ENCODE measurements around the gene RARG.

Gene RARG

DNA sequence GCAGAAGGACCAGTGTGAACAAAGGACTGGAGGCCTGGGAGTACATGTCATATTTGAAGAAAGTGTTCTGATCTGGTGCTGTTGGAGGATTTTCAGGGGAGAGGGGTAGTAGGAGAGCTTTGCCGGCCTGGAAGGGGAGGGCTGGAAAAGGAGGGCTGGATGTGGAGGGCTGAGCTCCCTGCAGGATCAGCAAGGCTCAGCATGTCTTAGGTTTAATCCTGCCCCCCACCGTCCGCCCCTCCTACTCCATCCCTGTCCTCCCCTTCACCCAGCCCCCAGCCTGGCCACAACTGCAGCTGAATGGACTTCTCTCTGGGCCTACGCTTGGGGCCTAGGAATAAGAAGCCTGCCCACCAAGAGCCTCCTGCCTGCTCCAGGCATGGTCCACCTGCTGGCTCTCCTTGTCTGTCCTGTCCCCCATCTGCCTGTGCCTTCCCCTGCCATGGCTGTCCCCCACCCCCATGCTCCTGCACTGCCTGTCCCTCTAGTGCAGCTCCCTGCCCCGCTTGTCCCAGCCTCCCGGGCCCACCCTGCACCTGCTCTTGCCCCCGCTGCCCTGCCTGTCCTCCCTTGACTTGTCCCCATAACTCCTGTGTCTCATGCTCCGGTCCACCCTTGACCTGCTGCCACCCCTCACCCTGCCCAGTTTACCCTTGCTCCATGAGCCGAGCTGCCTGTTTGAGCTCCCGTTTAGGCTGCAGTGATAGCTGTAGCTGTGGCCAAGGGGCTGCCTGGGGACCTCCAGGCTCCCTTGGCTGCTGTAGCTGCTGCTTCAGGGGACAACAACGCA lies 9.8 kb upstream of the RARG start:
- no peak for DNase-seq

DNA sequence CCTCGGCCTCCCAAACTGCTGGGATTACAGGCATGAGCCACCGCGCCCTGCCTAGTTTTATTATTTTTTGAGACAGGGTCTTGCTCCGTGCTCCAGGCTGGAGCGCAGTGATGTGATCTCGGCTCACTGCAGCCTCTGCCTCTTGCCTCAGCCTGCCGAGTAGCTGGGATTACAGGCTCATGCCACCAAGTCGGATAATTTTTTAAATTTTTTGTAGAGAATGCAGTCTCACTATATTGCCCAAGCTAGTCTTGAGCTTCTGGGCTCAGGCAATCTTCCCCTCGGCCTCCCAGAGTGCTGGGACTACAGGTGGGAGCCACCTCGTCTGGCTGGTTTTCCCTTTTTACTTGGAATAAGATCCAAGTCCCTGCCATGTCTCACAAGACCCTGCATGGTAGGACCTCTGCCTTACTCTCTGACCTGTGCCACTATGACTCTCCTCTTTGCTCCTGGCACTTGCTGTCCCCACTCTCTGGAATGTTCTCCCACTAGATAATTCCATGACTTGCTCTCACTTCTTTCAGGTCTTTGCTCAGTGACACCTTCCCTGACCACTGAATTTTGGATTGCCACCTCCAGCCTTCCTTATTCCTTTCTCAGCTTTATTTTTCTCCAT lies 7.7 kb upstream of the RARG start:
- no peak for DNase-seq

DNA sequence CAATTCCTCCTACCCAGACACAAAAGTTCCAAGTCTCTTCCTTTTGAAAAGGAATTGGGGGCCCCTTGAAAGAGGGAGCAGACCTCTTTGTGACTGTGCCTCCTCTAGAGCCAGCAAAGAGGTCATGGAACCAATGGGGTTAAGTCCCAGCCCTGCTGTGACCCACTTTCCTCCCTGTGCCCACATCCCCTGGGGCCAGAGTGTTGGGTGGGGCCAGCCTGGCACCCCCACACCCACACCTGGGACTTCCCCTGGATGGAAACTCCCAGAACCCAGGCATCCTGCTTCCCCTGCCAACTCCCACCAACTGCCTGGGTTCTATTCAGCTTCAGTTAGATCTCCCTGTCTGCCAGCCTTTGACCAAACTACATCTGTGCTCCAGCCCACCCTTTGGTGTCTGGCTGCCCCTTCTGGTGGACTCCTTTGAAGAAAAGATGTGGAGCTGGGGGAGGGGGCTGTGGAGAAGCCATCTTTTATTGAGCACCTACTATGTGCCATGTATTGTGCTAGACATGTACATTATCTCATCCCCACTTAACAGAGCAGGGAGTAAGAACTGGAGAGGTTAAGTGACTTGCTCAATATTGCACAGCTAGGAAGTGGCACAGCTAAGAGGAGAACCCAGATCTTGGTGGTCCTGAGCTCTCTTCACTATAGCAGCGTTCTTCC lies 4.6 kb upstream of the RARG start:
- DNase-seq = no peak

DNA sequence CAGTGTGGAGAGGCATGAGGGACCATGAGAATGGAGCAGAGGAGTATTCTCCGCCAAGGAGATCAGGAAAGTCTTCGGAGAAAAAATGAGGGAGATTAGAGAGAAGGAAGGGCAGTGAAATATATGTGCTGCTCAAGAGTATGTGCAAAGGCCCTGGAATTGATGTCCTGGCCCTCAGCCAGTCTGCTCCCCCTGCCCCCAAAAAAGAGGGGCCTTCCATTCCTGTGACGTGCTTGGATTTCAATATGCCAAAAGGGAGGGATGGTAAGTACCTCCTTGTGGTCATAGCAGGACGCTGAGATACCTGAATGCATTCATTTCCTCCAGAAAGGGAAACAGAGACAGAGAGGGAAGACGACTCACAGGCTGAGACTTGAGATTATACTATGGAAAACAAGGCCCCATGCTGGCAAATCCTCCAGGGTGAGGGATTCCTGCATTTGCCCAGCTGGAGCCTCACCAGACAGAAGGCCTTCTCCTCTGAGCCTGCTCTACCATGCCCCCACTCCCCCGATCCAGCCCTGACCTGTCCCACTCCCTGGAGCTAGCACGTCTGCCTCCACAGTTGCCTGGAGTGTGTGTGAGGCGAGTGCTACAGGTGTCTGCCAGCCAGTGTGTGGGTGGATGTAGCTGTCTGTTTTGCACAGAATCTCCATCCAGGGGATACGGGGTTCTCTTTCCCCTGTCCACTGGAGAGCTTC lies 3.9 kb upstream of the RARG start:
- no peak for DNase-seq

DNA sequence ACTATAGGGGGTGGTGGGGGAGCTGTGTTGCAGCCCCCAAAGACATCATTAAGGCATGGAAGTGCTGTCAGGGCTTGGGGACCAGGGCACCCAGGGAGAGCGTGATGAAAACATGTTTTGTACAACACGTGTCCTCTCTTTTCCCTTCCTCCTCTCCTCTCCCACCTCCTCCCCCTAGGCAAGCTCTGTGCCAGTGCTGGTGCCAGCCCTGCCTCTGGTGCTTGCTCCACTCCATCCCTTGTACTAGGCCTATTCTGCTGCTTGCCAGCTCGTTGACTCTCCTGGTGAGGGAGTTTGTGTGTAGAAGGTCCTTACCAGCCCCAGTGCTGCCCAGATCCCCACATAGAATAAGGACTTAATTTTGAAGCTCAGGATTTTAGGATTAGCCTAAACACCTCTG lies 3.2 kb upstream of the RARG start:
- DNase-seq = no peak

DNA sequence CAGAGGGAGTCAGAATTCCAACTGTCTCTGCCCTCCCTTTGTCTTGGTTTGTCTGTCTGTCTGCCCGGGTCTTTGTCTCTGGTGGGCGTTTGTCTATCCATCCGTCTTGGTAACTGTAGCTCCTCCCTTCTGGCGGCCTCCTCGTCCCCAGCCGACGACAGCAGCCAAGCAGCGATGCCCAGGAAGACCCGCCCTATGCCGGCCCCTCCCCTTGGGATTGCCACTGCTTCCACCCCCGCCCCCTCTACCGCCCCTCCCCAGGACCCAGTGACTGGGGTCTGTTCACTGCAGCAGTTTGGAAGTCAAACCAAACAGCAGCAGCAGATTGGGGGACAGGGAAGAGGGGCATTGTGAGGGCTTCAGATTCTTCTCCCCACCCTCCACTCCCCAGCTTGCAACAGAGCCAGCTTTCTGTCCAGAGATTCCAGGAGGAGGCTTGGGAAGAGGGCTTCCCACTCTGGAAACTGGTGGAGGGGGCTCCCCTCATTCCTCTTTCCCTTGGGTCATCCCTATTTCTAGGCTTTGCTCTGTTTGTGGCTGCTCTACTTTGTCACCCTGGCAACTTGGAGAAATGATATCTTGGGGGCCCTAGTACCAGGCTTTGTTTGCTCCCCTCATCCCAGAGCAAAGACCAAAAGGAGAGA lies 2.4 kb upstream of the RARG start:
- no peak for DNase-seq

DNA sequence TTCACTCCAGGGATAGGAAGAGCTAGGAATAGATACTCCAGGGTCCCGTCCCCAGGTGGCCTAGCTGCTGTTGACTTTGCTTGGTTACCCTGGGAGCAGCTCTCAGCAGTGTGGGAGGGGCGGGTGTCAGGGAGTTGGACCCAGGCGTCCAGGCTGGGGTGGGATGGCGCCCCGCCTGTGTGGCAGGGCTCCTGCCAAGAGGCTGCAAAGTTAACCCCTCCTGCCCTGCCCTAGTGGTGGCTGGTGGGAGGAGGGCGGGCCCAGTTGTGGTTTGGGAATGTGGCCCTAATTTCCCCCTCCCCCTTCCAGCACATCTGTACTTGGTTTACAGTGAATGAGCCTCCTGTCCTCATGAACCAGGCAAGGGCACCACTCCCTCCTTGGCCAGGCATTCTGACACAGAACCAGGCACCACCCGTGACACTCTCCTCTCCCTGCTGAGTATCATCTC lies 1.7 kb upstream of the RARG start:
- DNase-seq = no peak

DNA sequence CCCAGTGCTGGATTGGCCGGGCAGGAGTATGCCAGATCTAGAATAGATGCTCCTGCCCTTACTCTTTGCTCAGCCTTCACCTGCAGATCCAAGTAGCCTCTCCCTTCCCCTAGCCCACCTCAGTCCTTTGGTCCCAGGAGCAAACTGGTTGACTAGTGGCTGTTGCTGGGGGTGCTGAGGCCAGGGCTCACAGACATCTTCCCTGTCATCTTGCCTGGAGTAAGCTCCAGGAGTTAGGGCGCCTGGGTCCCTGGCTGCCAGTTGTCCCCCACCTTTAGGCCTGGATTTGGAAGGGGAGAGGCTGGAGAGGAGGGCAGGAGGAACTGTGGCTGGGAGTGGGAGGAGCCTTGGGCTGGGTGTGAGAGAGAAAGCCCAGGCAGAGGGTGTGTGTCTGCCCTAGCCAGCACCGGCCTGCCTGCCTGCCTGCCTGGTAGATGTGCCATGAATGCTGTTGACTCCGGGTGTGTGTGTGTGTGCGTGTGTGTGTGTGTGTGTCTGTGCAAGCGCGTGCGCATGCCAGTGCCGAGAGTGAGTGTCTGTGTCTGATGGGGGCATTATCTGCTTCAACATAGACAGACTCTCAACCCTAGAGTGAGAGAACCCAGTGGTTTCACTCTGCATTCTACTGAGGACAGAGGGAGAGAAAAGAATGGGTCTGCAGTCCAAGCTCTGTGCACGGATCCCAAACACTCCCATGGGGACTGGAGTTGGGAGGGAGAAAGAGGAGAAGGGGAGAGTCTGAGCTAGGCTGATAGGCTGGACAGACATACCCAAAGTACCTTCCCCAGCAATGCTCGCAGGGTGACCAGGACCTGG lies 845 bp upstream of the RARG start:
- DNase-seq = no peak

DNA sequence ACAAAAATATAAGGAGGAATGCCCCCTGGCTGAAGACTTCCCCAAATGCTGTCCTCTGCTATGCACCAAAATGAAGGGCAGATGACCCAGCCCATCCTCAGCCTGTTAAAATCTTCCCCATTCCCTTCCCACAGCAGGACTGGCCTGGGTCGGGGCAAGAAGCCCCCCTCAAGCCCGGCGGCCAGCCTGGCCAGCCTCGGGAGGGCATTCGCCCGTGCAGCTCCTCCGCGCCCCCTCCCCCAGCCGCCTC lies 413 bp downstream of the RARG start:
- DNase-seq = no peak

DNA sequence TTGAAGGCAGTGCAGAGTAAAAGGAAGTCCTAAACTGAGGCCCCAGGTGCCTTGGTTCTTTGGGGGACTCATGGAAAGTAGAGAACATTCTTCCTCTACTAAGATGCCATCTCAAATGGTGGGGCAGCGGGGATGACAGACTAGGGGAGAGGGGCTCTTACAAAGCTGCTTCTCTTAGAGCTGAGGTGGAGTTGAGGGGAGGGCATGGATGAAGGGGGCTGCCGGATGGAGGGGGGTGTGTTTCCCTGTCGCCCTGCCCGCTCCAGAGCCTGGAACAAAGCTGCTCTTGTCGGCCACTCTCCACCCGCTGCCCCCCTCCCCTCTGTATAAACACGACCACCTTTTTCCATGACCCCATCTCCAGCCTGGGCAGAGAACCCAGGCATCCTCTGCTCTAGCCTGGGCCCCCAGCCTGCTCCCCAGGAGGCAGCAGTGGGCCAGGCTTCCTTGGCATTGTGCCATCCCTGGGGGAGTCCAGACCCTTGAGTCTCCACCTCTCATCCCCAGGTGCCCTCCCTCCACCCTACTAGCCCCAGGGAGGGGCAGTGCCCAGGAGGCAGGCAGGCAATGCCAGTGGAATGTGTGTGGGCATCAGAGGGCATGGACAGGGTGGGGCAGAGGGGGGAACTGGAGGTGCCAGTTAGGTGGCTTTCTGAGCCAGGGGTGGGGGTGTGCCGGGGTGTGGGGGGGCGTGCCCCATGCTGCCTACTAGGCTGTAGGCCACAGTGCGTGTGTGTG lies 1.7 kb downstream of the RARG start:
- no peak for DNase-seq

DNA sequence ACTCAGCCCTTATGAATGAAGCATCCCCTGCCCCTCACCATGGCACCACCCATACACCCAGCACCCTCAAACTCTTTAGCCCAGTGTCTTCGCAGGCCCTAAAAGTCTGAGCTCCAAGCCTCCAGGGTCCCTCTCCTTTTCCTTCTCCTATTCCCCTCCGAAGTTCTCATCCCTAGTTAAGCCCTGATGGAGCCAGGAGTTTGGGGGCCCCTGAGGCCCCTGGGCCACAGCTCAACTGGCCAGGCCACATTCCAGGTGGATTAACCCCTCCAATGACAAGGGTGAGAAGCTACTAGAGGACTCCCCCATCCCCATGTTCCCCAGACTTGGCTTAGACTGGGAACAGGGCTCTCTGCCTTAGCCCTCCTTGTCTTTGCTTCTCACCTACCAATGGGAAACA lies 2.6 kb downstream of the RARG start:
- DNase-seq = no peak

DNA sequence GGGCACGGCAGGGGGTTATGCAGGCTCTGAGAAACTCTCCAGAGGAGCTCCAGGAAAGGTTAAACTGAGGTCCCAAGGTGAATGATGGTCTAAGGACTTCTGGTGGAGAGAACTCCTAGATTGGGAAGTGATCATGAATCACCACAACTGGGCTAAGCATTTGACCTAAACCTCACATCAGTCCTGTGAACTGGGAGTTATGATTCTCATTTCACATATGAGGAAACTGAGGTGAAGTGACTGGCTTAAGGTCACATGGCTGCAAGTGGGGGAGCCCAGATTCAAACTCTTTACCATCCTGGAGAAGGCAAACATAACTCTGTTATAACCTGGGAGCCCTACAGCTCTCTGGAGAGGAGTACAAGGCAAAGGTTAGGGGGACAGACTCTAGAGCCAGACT lies 4.2 kb downstream of the RARG start:
- DNase-seq = no peak

DNA sequence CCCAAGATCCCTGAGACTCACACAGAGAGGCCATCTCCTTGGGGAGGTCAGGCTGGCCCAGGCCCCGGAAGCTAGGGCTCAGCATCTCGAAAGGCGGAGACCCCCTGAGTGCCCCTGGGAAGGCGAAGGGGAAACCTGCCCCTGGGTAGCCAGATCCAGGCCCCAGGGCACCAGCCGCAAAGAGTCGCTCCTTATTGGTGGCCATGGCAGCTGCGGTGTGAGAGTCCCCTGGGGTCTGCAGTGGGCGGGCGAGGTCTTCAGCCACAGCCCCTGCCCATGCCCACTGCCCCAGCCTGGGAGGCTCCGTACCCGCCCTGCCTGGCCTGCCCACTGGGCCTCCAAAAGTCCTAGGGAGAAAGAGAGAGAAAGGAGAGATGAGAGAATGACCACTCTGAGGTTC lies 4.7 kb downstream of the RARG start:
- no peak for DNase-seq

DNA sequence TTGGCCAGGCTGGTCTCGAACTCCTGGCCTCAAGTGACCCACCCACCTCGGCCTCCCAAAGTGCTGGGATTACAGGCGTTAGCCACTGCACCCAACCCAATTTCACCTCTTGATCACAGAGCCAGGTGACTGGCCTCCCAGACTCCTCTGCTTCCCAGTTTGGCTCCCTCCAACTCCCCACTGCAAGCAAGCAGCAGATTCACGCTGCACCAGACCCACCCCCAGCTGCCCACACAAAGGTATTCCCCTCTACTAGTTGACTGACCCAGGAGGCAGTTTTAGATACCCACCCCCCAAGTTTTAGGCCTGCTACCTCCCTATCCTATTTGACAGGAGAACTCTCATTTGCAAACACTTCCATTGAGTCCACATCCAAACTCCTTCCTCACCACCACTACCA lies 5.2 kb downstream of the RARG start:
- no peak for DNase-seq

DNA sequence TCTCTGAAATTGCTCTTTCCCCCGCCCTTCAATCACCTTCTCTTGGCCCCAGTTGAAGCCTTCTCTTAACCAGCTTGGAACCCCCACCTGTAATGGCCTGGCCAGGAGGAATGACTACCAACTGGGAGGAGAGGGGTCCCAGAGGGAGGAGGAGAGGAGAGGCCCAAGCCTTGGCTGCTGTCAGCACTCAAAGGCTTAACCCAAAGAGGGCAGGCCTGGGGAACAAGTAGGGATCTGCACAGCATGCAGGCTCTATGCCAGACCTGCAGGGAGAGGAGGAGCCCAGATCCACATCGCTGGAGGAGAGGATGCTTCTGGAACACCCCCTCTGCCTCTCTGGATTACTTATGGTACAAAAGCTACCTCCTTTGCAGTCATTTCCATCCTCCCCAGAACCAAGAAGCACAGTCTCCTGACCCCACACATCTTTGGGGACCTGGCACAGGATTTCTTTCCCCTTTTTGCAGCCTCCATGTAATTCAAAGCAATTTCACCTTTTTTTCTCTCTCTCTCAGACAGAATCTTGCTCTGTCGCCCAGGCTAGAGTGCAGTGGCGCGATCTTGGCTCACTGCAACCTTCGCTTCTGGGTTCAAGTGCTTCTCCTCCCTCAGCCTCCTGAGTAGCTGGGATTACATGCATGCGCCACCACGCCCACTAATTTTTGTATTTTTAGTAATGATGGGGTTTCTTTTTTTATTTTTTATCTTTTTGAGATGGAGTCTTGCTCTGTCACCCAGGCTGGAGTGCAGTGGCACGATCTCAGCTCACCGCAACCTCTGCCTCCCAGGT lies 6.2 kb downstream of the RARG start:
- no peak for DNase-seq

DNA sequence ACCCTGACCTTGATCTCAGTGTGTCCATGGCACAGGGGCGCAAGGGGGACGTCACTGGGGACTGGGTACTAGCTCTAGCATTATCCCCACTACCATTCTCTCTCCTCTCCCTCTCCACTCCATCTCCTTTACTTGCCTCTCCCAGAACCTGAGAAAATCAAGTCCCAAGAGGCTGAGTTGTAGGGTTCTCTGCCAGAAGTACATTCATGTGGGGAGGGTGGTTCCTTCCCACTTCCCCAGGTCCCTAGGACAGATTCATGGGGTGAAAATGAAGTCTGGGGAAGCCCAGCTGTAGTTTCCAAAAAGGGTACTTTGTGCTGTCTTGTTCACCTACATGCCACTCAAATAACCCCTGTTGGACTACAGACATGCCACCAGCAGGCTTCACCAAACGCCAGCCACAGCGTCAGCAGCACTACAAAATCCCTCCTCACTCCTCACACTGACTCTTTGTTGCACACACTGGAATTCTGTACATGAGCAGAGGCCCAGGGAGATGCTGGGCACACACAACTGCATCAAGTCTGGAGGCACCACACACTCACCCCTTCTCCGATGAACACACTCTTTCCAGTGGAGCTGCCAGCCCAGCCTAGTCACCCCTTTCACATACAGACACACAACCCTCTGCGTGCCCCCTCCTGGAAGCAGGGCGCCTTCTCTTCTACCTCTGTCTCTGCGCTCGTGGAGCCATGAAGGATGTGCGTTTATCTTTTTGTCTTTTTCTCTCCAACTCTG lies 6.9 kb downstream of the RARG start:
- DNase-seq = no peak

DNA sequence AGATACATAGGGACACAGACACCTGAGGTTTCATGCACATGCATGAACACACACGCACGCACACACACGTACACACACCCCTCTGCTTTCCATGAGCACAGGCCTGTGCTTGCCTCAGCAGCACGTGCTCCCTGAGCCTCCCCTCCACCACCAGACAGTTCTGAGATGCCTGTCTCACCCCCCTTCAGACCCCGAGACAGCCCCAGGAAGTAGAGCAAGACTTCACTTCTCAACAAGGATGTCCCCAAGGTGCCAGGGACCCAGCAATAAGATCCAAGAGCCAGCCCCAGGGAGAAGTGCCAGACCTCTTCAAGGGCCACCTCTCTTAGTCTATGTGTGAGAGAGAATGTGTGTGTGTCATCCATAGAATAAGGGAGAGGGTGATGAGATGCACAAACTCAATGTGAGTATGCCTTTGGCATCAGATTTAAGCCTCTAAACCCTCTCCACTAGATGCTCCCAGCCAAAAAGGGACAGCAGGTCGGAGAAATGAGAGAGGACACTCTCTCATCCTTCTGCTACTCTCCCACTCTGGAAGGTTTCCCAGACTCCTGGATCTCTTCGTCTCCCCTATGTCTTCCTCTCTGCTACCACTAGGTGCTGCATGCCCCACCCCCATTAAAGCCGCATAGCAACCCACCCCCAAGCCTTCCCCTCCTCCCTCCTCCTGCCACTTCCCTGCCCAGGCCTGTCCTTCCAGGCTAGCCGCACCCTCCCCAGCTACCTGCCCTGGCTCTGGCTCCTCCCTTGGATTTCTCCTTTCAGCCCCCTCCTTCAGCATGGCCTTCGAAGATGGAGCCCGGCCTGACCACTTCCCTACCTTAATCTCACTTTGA lies 7.7 kb downstream of the RARG start:
- no peak for DNase-seq

DNA sequence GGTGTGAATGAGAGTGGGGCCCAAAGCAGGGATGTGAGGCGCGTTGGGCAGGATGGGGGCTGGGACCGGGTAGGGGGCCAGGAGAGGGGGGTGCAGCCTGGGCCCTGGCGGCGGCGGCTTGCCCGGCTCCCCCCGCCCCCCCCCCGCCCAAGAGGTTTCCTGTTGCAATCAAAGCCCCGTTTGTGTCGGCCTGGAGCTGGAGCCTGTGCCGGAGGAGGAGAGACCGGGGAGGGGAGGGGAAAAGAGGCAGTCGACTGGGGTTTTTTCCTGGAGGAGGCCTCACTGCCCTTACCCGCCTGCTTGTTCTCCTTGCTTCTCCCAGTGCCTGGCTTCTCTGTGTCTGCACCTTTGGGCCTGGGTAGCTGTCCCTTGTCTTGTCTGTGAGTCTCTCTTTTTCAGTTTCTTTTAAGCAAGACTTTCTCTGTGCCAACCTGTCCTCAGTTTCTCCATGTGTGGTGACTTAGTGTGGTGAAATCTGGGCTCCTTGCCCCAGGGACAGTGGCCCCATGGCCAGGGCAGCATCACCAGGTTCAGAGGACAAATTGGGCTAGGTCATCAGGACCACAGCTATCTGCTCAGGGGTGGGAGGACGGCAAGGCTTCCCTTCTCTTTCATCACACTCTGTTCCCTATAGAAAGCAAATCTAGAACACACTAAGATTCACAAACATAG lies 8.5 kb downstream of the RARG start:
- no peak for DNase-seq

DNA sequence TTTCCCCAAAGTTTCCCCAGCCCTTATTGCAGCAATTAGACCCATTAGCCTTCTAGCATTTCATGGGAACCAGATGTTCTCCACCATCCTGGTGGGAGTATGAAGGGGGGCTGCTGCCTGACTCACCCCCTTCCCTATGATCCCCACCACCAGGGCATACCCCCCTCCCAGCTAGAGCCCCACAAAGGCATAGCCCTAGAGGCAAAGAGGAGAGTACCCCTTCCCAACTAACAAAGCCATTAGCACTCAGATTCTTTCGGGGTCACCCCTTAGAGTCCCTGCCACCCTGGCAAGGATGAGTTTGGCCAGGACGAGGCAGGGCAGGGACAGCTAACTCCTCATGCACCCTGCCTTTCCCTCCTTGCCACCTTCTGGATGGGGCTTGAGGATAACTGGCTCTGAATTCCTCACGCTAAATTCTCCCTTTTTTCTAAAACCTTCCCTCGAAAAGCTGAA lies 9.2 kb downstream of the RARG start:
- no peak for DNase-seq
